A549 (cell line): ENCODE measurements around the gene TTLL11. TPM values are rescaled to one million over a fixed set of nuclear protein-coding genes. Genes with fewer than 3 reads are reported as not detected.

Source experiments
- ATAC-seq, 2 experiments: fragments of 200-7000 bp in 1 of 2; fragments of >200 bp in 1 of 2; cut with Nextera tagmentation in 1 of 2; cut with Tn5 transposase in 1 of 2; 3 replicates each; pipeline versions ENCODE4 v1.8.0 to v1.9.1; 2018 to 2020; ENCODE audit warnings: mild to moderate bottlenecking in 1 of 2, moderate library complexity in 1 of 2
- CTCF ChIA-PET: fragments of 300-600 bp; sonication (Branson Sonifier 250); formaldehyde crosslinking; extraction: SDS; loops from one replicate; lab custom pipeline; 2021; ENCODE audit warnings: antibody characterized with exemption, inconsistent platforms; lab: Yijun Ruan, JAX
- POLR2A ChIA-PET: fragments of 350-600 bp; formaldehyde crosslinking; extraction: SDS; loops from one replicate; lab custom pipeline; 2021; ENCODE audit warnings: antibody characterized with exemption, inconsistent platforms; lab: Yijun Ruan, JAX
- DNase-seq, 2 experiments: peaks; one replicate each; pipeline versions ENCODE4 v3.0.0 to v3.0.0-alpha.2; 2011 to 2016; ENCODE audit warnings: low read depth in 1 of 2, low spot score in 1 of 2
- FAIRE-seq: peaks from 2 replicates; lab custom pipeline; 2011; peaks lifted over from hg19 to GRCh38; lab: Jason Lieb, UNC
- H3K27ac ChIP-seq, 2 experiments: fragments of >200 bp; sonication (Bioruptor Twin); formaldehyde crosslinking; 3 replicates each; pipeline ENCODE4 v1.5.1; 2016 to 2017
- H3K4me1 ChIP-seq: fragments of >200 bp; sonication (Bioruptor Twin); formaldehyde crosslinking; 3 replicates; pipeline ENCODE4 v1.6.1; 2016
- H3K4me2 ChIP-seq: fragments of >200 bp; sonication (Bioruptor Twin); formaldehyde crosslinking; 3 replicates; pipeline ENCODE4 v1.6.1; 2016
- H3K4me3 ChIP-seq: fragments of >200 bp; sonication (Bioruptor Twin); formaldehyde crosslinking; 3 replicates; pipeline ENCODE4 v1.5.1; 2016
- H3K9me3 ChIP-seq: fragments of >200 bp; sonication (Bioruptor Twin); formaldehyde crosslinking; 3 replicates; pipeline ENCODE4 v1.6.1; 2016
- CEBPB ChIP-seq, 2 experiments: fragments of >200 bp in 1 of 2; sonication (Bioruptor Twin) in 1 of 2; formaldehyde crosslinking in 1 of 2; IDR thresholded peaks; 2 replicates each; pipeline ENCODE4 v1.6.1; 2012 to 2016
- CHD2 ChIP-seq: fragments of 150-350 bp; IDR thresholded peaks from 2 replicates; pipeline ENCODE4 v1.6.1; 2014; ENCODE audit warnings: low read length; ENCODE audit not compliant: partially characterized antibody
- E2F6 ChIP-seq: IDR thresholded peaks from 2 replicates; pipeline ENCODE4 v1.6.1; 2012; ENCODE audit warnings: low read depth, borderline replicate concordance
- FOSL2 ChIP-seq, 2 experiments: fragments of 450-650 bp in 1 of 2; fragments of >200 bp in 1 of 2; sonication (Bioruptor Twin) in 1 of 2; formaldehyde crosslinking; IDR thresholded peaks; 2 replicates each; pipeline versions ENCODE4 v1.5.0 to v1.6.1; 2016 to 2020; ENCODE audit warnings: mild to moderate bottlenecking in 1 of 2, moderate library complexity in 1 of 2
- HOXB13 ChIP-seq: fragments of 250-450 bp; sonication (Bioruptor Pico); IDR thresholded peaks from 2 replicates; pipeline ENCODE4 v1.5.0; 2020; ENCODE audit warnings: low read depth, mild to moderate bottlenecking, moderate library complexity
- JUN ChIP-seq, 2 experiments: fragments of >200 bp; sonication (Bioruptor Twin); formaldehyde crosslinking; IDR thresholded peaks; 2 replicates in 1 of 2; 3 replicates in 1 of 2; pipeline ENCODE4 v1.6.1; 2016 to 2017
- KDM1A ChIP-seq: fragments of 200-600 bp; sonication (generic); IDR thresholded peaks from 2 replicates; pipeline ENCODE4 v1.6.1; 2016; ENCODE audit warnings: low read depth, mild to moderate bottlenecking
- MYC ChIP-seq: IDR thresholded peaks from 2 replicates; pipeline ENCODE4 v1.6.1; 2012; ENCODE audit warnings: mild to moderate bottlenecking, inconsistent platforms, low read length, improper control_type of control experiment, borderline replicate concordance
- NFE2L2 ChIP-seq: fragments of 150-350 bp; conservative IDR thresholded peaks from 2 replicates; pipeline ENCODE4 v1.6.1; 2014; ENCODE audit warnings: low read length
- NR3C1 ChIP-seq: fragments of >200 bp; sonication (Bioruptor Twin); formaldehyde crosslinking; IDR thresholded peaks from 3 replicates; pipeline ENCODE4 v1.6.1; 2017
- PBX3 ChIP-seq: IDR thresholded peaks from 2 replicates; pipeline ENCODE4 v1.6.1; 2012
- RARB ChIP-seq: fragments of 250-450 bp; sonication (Bioruptor Pico); IDR thresholded peaks from 2 replicates; pipeline ENCODE4 v1.8.0; 2021; ENCODE audit warnings: mild to moderate bottlenecking, moderate library complexity
- RNF2 ChIP-seq: fragments of 200-600 bp; sonication (generic); IDR thresholded peaks from 2 replicates; pipeline ENCODE4 v1.6.1; 2016; ENCODE audit warnings: low read depth, mild to moderate bottlenecking, antibody characterized with exemption, moderate library complexity, borderline replicate concordance
- TFCP2L1 ChIP-seq: fragments of 250-450 bp; sonication (Bioruptor Pico); IDR thresholded peaks from 2 replicates; pipeline ENCODE4 v1.5.0; 2021; ENCODE audit warnings: mild to moderate bottlenecking
- ZFP36 ChIP-seq: fragments of 450-650 bp; IDR thresholded peaks from 2 replicates; pipeline ENCODE4 v1.6.1; 2014; ENCODE audit warnings: borderline replicate concordance; ENCODE audit not compliant: partially characterized antibody
- ZNF302 ChIP-seq: fragments of 250-450 bp; sonication (Bioruptor Pico); IDR thresholded peaks from 2 replicates; pipeline ENCODE4 v1.9.0; 2021; ENCODE audit warnings: inconsistent platforms, mild to moderate bottlenecking, moderate library complexity
- ZSCAN20 ChIP-seq: fragments of 250-450 bp; sonication (Bioruptor Pico); IDR thresholded peaks from 2 replicates; pipeline ENCODE4 v1.8.0; 2022; ENCODE audit warnings: mild to moderate bottlenecking, moderate library complexity
- WGBS: methylation state at CpG from one replicate; pipeline ENCODE4 v1.1.6; 2017; ENCODE audit errors: missing lambda C conversion rate; 5-methylcytosine and 5-hydroxymethylcytosine counted together
- polyA plus RNA-seq, 4 experiments: library from polyadenylated mRNA; depleted of rRNA in 3 of 4; stranded (reverse); fragments of >200 nt; fragmentation: RNase III in 1 of 4; extraction: RNeasy Plus Mini Kit Qiagen cat#74134 plus additional on column Dnase treatment in 1 of 4; gene quantifications; 2 replicates in 3 of 4; 3 replicates in 1 of 4; pipeline ENCODE4 v1.2.3, GENCODE V29; 2011 to 2017
- TF ChIP-seq, protein P1 (sequence below): fragments of 250-450 bp; sonication (Bioruptor Pico); IDR thresholded peaks from 2 replicates; pipeline ENCODE4 v1.5.0; 2021; ENCODE audit warnings: mild to moderate bottlenecking, moderate library complexity, borderline replicate concordance

TTLL11 gene
- polyA plus RNA-seq, 2 of the 4 experiments (the other 2 are of a cell fraction) = 1.8 to 2.6 TPM

DNA sequence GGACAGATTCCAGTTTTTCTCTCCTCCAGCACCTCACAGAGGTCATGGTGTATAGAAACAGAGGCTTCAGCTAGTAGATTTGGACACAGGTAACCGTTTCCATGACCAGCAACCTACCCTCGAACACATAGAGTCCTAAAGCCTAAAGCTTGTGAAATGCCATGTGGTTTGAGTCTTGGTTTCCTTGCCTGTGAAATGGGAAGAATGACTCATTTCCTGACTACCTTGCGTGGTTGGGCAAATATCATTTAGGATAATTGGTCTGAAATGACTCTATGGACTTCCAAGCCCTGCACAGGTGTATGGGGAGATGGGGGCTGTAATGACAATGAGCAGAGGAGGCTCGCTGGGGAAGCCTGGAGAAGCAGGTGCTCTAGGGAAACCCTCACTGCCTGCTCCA lies 134.6 kb downstream of the TTLL11 start:
- Histone ChIP-seq H3K4me3 (no peak overlapping the region), H3K4me2 (no peak overlapping the region), H3K27ac (no peak overlapping the region), H3K9me3 (no peaks in the 10 kb centered on the region), H3K4me1 (no peaks in the 10 kb centered on the region)
- ATAC-seq (no peak), FAIRE-seq (no peak), DNase-seq (no peak)
- ChIA-PET POLR2A (no interaction called here), CTCF (interaction anchor here (0.7 to 2.3 kb wide), 2 partner anchors 10 to 18 kb away, joined by 3 to 6 read pairs; no protein-coding TSS in a partner anchor)
- no peak for TF ChIP-seq NFE2L2
- no peak for TF ChIP-seq KDM1A
- no peak for TF ChIP-seq PBX3
- WGBS = 47% methylated on average over 4 of the region's 4 CpGs

DNA sequence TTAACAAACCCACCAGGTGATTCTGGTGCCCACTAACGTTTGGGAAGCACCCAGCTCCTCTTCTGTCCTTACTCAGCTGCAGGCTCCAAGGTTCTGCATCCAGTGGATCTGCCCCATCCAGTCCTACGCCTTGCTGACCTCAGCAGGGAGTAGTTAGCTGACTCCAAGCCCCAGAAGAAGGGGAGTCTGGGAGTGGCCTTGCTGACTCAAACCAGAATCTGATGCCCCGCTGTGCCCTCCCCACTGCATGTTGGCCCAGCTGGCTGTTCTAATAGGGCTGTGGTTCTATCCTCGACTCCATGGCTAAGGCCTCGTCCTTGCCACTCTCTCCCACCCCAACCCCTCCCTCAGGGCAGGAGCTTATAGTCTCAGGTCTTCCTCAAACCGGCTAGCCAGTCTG lies 136.3 kb downstream of the TTLL11 start:
- Histone ChIP-seq H3K4me3 (no peak overlapping the region), H3K9me3 (no peaks in the 10 kb centered on the region), H3K4me1 (no peaks in the 10 kb centered on the region), H3K4me2 (no peak overlapping the region), H3K27ac (no peak overlapping the region)
- WGBS = 63% methylated on average over 6 of the region's 6 CpGs
- CTCF ChIA-PET = interaction anchor here (0.9 to 2.3 kb wide), 4 partner anchors 9 to 22 kb away, joined by 3 to 6 read pairs (median 3); no protein-coding TSS in a partner anchor
- DNase-seq (no peak), FAIRE-seq (no peak), ATAC-seq (no peak)
- POLR2A ChIA-PET = no interaction called here
- TF ChIP-seq CEBPB (IDR thresholded peaks at IDR 0.05) (no peak), MYC (no peak), CHD2 (no peak), JUN (IDR thresholded peaks at IDR 0.05) (no peak)

DNA sequence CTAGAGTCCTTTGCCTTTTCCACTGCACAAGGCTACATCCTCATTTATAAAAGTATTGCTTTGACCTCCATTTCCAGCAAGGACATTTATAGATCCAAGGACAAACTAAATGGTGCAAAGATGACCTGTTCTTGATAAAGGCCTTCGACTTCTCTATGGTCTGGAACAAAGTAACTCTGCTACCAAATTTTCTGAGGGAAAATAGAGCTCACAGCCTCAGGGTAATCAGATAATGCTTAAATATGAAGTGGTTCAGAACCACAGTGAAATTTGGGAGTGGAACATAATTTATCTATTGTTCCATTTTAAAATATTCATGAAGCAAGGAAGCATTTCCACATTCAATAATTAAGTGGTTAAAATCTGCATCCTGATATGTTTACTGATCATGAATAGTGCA lies 137.5 kb downstream of the TTLL11 start:
- TF ChIP-seq CHD2 (no peak), NR3C1 (no peak), NFE2L2 (no peak), CEBPB (IDR thresholded peaks at IDR 0.05) (no peak), HOXB13 (no peak), ZNF302 (CRISPR knock-in tag) (no peak), E2F6 (no peak), MYC (no peak), ZSCAN20 (CRISPR knock-in tag) (no peak), TFCP2L1 (CRISPR knock-in tag) (no peak), RNF2 (no peak), ZFP36 (no peak), FOSL2 (IDR thresholded peaks at IDR 0.05) (no peak), FOSL2 (CRISPR knock-in tag; IDR thresholded peaks at IDR 0.05) (no peak), PBX3 (no peak), RARB (CRISPR knock-in tag) (no peak)
- TF ChIP-seq, protein P1, sequence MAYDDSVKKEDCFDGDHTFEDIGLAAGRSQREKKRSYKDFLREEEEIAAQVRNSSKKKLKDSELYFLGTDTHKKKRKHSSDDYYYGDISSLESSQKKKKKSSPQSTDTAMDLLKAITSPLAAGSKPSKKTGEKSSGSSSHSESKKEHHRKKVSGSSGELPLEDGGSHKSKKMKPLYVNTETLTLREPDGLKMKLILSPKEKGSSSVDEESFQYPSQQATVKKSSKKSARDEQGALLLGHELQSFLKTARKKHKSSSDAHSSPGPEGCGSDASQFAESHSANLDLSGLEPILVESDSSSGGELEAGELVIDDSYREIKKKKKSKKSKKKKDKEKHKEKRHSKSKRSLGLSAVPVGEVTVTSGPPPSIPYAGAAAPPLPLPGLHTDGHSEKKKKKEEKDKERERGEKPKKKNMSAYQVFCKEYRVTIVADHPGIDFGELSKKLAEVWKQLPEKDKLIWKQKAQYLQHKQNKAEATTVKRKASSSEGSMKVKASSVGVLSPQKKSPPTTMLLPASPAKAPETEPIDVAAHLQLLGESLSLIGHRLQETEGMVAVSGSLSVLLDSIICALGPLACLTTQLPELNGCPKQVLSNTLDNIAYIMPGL (CRISPR knock-in tag) = no peak
- TF ChIP-seq, all 56 proteins: peak for 0
- ChIA-PET CTCF (interaction anchor here (1.0 kb wide), 1 partner anchor 9 kb away, joined by 3 read pairs; no protein-coding TSS in a partner anchor), POLR2A (no interaction called here)
- FAIRE-seq (no peak), ATAC-seq (no peak), DNase-seq (no peak)
- WGBS = 50% methylated on average over 1 of the region's 1 CpG
- H3K4me2 ChIP-seq = no peak overlapping the region
- H3K9me3 ChIP-seq = no peaks in the 10 kb centered on the region
- H3K4me3 ChIP-seq = no peak overlapping the region
- H3K27ac ChIP-seq = no peak overlapping the region
- no peaks in the 10 kb centered on the region for H3K4me1 ChIP-seq
